A549 (cell line): ENCODE measurements around the gene ATAD3A.

Source experiments
- CTCF ChIP-seq: fragments of >200 bp; sonication (Bioruptor Twin); formaldehyde crosslinking; IDR thresholded peaks from 3 replicates; pipeline ENCODE4 v1.5.1; 2016
- JUN ChIP-seq, 2 experiments: fragments of >200 bp; sonication (Bioruptor Twin); formaldehyde crosslinking; IDR thresholded peaks; 2 replicates in 1 of 2; 3 replicates in 1 of 2; pipeline ENCODE4 v1.6.1; 2016 to 2017
- JUNB ChIP-seq: fragments of >200 bp; sonication (Bioruptor Twin); formaldehyde crosslinking; IDR thresholded peaks from 2 replicates; pipeline ENCODE4 v1.6.1; 2016

- no peak for TF ChIP-seq JUN (IDR thresholded peaks at IDR 0.05)
- no peak for TF ChIP-seq JUNB
- TF ChIP-seq CTCF: no peak
Observed at GRCh38 chr1:1569341-1569740, 57.4 kb downstream of the ATAD3A start.
